ENCODE data around the gene ACSBG1.

DNA sequence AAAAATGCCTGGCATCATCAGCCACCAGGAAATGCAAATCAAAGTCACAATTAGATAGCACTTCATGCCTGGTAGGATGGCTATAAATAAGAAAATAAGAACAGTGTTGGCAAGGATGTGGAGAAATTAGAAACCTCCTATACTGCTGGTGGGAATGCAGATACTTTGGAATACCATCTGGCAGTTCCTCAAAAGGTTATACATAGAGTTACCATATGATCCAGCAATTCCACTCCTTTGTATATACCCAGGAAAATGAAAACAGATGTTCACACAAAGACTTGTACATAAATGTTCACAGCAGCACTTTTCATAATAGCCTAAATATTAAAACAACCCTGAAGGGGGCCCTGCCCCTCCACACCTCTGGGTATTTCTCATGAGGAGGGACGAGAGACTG is 13.7 kb downstream of the ACSBG1 start:
- TF ChIP-seq POLR2AphosphoS5 (IDR thresholded peaks at IDR 0.05; ENCODE audit: low read depth, low read length) = no peak
- TF ChIP-seq, protein P1, sequence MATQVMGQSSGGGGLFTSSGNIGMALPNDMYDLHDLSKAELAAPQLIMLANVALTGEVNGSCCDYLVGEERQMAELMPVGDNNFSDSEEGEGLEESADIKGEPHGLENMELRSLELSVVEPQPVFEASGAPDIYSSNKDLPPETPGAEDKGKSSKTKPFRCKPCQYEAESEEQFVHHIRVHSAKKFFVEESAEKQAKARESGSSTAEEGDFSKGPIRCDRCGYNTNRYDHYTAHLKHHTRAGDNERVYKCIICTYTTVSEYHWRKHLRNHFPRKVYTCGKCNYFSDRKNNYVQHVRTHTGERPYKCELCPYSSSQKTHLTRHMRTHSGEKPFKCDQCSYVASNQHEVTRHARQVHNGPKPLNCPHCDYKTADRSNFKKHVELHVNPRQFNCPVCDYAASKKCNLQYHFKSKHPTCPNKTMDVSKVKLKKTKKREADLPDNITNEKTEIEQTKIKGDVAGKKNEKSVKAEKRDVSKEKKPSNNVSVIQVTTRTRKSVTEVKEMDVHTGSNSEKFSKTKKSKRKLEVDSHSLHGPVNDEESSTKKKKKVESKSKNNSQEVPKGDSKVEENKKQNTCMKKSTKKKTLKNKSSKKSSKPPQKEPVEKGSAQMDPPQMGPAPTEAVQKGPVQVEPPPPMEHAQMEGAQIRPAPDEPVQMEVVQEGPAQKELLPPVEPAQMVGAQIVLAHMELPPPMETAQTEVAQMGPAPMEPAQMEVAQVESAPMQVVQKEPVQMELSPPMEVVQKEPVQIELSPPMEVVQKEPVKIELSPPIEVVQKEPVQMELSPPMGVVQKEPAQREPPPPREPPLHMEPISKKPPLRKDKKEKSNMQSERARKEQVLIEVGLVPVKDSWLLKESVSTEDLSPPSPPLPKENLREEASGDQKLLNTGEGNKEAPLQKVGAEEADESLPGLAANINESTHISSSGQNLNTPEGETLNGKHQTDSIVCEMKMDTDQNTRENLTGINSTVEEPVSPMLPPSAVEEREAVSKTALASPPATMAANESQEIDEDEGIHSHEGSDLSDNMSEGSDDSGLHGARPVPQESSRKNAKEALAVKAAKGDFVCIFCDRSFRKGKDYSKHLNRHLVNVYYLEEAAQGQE (IDR thresholded peaks at IDR 0.05; ENCODE audit: insufficient read depth in 1 of 2, low read depth in 2 of 2, low read length in 2 of 2) = no peak

Data from PFSK-1 (cell line).